ENCODE results near the gene COL26A1.

Gene COL26A1

DNA sequence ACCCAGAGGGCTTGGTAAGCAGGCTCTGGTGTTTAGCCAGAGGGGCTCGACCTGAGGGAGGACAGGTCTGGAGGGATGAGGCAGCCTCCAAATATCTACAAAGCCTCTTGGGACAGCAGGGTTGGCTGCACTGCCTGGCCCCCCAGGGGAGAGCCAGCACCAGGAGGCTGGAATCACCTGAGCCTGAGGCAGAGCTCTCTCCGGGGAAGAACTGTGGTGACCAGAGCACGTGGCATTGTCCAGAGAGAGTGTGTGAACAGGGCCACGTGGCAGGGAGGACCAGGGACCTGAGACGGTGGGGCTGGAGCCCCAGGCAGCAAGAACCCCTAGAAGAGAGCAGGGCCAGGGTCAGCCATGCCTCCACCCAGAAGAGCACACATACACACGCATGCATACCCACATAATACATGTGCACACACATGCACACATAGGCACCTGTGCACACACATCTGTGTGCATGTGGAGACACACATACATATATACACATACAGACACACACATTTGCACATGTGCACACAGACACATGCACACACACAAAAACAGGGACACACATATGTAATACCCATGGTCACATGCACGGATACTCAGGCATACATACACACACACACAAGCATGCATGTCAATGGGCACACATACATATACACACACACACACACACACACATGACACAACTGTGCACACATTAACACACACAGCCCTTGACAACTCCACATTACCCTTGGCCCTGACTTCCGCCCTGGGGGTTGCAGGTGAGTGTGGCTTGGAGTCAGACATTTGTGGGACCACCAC, 171.5 kb downstream of the COL26A1 start:
- no peak for DNase-seq (ENCODE audit: low read depth in 2 of 2)

DNA sequence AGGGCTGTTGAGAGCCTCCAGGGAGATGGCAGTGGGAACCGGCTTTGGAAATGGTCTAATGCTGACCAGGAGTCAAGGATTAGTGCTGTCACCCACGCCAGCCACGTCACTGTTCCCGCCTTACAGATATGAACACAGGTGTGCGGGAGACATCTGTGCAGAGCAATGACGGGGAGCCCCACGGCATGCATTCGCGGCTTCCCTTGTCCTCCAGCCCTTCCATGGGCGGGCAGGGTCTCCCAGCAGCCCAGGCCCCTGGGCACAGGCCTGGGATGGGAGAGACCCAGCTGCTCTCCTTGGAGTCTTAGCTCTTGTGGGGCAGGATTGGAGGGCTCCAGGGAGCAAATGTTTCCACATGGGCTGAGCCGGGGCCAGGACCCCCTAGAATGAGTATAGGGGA, 172.2 kb downstream of the COL26A1 start:
- no peak for DNase-seq (ENCODE audit: low read depth in 2 of 2)

DNA sequence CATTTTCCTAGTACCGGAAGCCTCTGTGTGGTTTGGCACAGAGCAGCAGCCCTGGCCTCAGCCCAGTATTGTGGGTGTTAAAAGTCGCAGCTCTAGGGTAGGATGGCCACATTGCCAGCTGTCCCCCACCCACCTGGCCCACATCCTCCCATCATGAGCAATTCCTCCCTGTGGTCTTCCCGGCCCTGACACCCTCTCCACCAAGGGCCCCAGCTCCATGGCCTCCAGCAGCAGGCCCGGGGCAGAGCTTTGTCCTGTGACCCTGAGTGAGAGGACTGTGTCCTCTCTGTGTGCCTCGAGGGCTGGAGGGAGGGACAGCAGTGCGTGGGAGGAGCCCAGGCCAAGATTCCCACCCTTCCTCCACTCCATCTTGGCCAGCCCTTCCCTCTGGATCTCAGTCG, 172.7 kb downstream of the COL26A1 start:
- no peak for DNase-seq (ENCODE audit: low read depth in 2 of 2)

DNA sequence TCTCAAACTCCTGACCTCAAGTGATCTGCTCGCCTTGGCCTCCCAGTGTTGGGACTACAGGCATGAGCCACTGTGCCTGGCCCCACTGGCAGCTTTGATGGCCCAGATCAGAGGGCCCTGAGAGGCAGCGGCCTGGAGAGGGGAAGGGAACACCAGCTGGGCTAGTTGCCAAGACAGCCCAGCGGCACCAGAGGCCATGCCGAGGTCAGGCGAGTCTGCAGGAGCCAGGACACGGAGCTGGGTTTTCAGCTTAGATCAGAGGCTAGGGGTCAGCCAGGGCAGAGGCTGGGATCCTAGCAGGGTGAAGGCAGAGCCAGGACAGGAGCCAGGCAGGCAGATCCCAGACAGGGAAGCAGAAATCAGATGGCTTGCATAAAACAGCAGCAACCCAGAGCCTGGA, 173.6 kb downstream of the COL26A1 start:
- no peak for DNase-seq (ENCODE audit: low read depth in 2 of 2)

DNA sequence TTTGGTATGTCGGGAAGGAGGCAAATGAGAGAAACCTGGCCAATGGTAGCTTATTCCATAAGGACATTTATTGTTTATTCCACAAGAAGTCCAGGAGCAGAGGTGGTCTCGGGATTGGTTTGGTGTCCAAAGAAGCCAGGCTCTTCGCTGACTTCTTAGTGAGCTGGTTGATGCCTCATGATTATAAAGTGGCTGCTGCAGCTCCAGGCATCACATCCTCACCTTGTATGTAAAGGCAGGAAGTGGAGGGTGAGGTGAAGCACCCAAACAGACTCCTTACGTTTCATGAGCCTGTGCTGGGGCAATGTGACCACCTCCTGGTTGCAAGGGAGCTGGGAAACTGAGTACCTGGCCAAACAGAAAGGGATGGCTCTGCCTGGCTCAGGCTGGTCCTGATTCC, 174.0 kb downstream of the COL26A1 start:
- no peak for DNase-seq (ENCODE audit: low read depth in 2 of 2)

DNA sequence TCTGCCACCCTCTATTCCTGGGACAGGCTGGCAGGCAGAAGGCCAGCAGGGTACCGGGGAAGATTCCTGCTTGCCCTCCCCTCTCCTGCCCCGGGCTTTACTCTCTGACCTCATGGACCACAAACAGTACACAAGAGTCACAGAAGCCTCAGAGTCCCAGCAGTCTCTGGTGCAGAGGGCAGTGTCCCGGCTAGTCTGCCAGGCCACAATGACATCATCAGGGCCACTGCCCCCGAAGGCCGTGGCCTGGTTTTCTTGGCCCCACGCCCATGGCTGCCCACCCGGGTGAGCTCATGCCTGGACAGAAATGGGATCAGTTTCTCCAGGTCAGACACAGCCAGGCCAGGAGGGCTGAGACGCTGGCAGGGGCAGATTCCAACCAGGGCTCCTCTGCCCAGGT, 174.5 kb downstream of the COL26A1 start:
- DNase-seq (ENCODE audit: low read depth in 2 of 2), result no peak

DNA sequence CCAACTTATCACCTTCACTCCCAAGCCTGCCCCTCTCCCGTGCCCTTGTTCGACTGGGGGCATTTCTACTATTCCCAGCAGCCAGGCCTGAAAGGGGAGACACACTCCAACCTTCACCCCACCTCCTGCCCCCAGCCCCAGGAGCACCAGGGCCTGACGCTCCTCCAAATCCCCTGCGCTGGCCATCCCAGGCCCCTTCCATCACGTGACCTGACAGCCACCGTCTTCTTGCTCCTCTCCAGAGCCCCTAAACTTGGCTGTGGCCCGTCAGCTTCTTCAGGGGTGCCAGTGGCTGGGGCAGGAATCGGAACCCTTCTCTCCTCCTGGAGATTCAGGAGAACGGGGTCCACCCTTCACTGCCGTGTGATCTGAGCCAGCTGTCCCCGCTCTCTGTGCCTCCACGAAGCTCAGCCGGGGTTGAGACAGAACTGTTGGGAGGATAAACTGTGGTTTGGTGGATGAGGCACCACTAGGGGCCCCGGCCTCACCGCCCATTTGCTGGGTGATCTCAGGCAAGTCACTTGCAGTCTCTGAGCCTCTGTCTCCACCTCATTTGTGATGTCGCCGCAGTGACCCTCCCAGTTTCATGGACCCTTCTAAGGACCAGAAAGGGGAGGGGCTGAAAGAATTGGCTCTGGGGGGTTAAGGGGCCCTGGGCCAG, 175.4 kb downstream of the COL26A1 start:
- DNase-seq (ENCODE audit: low read depth in 2 of 2), result no peak

DNA sequence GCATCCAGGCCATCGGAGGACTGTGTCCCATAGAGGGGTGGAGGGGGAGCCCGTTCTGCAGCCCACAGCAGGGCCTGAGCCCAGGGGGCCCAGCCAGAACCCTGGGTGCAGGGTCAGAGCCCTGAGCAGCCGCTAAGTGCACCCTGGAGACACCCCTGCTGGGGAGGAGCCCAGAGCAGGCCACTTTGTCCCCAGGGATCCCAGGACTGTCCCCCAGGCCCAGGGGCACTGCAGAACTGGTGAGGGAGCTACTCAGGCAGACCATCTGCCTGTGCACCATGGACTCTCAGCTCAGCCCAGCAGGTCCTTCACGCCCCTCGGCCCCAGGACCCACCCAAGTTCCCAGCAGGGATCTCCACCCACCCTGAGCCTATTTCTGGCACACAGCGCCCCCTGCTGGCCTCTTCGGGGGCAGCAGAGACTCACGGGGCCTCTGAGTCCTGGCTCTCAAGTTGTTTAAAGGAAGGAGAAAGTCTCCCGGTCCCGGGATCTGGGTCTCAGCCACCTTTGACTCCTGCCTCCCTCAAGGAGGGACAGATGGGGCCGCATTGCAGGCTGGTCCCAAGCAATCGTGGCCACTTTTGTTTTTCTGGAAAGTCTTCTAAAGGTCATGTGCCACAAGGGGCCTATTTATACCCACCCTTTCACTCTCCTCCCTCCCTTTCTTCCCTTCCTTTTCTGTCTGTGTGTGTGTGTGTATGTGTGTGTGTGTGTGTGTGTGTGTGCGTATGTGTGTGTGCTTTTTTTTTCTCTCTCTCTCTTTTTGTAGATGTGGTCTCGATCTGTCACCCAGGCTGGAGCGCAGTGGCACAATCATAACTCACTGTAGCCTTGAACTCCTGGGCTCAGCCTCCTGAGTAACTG, 176.2 kb downstream of the COL26A1 start:
- DNase-seq (ENCODE audit: low read depth in 2 of 2), result no peak

DNA sequence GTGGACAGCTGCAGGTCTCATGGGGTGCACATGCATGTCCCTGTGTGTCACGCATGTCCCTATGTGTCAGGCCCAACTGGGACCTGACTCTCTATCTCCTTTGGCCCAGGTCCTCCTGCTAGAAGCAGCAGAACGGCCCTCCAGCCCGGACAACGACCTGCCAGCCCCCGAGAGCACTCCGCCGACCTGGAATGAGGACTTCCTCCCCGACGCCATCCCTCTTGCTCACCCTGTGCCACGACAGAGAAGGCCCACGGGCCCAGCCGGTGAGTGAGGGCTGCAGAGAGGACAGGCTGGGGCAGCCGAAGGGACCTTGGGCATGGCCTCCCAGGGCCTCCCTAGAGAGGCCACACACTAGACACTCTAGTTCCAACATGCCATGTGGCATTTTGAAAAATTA, 177.1 kb downstream of the COL26A1 start:
- no peak for DNase-seq (ENCODE audit: low read depth in 2 of 2)

DNA sequence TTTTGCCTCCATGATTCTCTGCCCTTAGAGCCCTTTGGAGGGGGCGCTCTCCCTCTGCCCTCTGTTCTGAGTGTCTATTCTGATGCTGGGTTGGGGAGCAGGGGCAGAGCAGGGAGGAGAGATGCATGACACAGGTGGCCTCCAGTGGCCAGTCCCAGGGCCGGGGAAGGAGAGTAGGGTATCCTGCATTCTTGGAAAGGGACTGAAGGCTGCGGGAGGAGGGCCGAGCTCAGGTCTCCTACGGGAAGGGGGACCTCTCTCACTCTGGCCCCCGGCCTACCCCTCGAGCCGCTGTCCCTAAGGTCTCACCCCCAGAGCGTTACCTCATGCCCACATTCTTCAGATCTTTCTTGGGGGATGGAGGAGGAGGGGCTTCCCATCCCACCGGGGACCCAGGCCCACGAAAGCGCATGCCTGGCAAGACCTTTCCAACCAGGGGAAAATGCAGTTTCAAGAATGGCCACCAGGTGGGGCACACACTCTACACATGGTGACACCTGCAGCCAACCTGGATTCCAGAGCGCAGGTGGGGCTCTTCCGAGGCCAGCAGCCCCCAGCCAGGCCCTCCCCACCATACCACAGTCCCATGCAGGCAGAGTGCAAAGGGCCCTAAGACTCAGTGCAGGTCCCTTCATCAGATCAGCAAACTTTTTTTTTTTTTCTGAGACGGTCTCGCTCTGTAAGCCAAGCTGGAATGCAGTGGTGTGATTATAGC, 180.0 kb downstream of the COL26A1 start:
- DNase-seq (ENCODE audit: low read depth in 2 of 2), result no peak

DNA sequence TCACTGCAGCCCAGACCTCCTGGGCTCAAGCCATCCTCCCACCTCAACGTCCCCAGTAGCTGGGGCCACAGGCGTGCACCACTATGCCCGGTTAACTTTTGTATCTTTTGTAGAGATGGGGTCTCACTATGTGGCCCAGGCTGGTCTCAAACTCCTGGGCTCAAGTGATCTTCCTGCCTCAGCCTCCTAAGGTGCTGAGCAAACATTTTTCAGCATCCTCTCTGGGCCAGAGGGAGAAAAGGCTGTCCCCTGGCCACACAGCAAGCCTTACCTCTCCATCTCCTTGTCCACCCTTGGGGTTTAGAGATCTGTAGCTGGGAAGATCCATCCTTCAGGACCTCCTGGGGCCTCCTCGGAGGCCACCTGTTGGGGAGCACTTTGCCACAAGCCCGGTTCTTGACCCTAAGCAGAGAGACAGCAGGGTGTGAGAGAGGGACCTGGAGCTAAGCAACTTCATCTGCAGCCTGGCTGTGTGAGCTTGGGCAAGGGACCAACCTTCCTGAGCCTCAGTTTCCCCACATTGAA, 180.6 kb downstream of the COL26A1 start:
- no peak for DNase-seq (ENCODE audit: low read depth in 2 of 2)

DNA sequence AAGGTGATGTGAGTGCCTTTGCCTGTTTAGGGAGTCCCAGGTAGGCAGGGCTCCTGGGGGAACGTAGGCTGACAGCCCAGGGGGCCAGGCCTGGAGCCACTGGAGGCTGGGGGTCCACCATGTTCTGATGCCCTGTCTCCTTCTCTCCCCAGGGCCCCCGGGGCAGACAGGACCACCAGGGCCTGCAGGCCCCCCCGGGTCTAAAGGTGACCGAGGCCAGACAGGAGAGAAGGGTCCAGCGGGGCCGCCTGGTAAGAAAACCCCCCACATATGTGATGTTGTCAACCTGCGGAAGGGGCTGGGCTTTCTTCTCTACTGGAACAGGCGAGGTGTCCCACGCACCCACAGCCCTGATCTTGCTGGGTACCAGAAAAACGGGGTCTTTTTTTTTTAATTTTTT, 181.2 kb downstream of the COL26A1 start:
- DNase-seq (ENCODE audit: low read depth in 2 of 2), result no peak

DNA sequence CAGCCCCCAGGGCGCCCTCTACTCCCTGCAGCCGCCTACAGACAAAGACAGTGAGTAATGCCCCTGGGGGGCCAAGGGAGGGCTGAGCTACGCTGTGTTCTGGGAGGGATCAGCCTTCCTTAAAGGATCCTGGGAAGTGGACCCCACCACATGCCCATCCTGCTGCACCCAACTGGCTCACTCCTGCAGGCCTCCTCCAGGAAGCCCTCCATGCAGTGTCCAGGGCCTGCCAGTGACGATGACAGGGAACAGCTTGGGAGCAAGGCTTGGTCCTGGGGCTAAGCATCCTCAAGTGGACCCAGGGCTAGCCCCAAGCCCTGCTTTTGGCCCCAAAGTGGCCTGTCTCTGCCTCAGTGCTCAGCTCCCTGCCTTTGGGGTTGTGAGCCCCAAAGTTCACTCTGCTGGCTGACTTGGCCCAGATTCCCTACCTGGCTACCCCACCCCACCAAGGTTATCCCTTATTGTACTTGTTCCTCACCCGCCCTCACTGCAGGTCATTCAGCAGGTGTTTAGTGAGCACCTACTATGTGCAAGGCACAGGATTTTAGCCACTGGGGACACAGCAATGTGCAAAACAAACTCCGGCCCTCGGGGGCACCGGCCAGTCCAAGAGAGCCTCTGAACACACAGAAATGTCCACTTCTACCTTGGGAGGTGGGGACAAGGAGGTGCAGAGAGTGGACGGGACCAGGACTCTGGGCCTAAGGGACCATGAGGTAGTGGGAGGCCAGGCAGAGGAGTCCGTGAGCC, 182.9 kb downstream of the COL26A1 start:
- DNase-seq (ENCODE audit: low read depth in 2 of 2), result no peak

DNA sequence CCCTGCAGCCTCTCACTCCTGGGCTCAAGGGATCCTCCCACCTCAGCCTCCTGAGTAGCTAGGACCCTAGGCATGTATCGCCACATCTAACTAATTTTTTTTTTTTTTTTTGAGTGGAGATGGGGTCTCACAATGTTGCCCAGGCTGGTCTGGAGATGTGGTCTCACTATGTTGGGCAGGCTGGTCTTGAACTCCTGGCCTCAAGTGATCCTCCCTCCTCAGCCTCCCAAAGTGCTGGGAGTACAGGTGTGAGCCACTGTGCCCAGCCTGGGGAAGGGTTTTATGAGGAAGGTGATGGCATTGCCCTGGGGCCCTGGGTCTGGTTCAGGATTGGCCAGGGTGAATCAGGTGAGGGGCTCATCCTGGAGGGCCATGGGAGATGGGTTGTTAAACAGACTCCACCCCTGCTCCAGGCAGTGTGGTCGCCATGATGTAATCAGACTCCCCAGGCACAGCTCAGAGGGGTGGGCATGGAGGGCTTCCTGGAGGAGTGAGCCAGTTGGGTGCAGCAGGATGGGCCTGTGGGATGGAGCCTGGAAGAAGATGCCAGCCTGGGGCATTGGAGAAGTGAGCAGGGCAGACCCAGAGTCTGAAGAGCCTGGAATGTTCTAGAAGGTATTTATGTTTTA, 183.7 kb downstream of the COL26A1 start:
- no peak for DNase-seq (ENCODE audit: low read depth in 2 of 2)

DNA sequence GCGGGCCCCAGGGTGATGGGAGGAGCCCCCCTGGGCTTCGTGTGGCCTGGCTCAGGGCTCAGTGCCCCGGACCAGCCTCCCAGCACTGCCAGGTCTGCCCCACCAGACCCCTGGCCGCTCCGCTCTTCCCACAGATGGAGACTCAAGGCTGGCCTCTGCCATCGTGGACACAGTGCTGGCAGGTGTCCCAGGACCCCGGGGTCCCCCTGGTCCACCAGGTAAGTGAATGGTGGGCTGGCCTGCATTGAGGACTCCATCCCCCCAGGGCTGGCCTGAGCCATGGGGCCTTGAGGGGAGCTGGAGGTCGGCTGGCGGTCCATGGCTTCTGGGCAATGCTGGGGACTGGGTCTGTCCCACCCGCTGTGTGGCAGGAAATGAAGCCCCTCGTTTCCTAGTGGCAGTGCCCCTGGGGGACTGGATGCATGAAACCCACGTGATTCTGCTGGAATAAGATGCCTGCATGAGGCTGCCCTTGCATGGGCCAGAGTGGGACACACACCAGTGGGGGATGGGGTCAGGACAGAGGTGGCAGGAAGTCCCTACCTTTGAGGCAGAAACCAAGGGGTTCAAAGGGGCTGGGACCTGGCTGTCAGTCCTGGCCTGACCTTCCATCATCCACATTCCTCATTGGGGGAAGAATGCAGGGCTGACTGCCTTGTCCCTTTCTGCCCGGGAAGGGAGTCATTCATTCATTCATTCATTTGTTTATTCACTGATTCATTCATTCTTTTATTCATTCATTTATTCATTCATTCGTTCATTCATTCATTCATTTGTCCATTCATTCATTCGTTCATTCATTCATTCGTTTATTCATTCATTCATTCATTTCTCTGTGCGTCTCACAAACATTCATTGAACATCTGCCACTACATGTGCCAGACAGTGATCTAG, 184.6 kb downstream of the COL26A1 start:
- no peak for DNase-seq (ENCODE audit: low read depth in 2 of 2)

DNA sequence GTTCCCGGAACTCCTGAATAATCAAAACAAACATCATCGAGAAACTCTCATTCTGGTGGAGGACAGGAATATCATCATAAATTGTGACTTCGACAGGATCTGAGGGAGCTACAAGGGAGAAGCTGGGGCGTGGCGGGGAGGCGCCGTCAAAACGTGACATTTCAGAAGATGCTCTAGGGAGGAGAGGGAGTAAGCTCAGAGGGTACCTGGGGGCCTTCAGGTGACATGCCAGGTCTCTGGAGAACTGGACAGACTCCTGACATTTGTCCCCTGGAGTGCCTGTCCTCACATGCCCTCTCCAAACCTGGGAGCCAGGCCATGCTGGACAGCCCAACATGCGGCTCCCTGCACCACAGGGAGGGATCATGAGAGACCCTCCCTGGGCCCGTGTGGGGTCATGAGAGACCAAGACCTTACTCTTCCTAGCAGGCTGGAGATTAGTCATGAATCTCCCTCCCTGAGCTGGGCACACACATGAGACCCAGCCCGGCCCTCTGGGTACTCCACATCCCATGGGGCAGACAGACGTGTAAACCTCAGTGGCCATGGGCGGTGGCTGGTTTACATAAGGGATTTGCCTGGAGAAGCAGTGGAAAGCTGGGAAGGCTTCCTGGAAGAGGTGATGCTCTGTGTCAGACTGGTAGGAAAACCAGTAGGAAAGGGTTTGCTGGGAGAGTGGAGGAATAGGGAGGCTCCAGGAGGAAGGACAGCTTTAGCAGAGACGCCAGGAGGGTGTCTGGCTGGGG, 185.4 kb downstream of the COL26A1 start:
- DNase-seq (ENCODE audit: low read depth in 2 of 2), result no peak

DNA sequence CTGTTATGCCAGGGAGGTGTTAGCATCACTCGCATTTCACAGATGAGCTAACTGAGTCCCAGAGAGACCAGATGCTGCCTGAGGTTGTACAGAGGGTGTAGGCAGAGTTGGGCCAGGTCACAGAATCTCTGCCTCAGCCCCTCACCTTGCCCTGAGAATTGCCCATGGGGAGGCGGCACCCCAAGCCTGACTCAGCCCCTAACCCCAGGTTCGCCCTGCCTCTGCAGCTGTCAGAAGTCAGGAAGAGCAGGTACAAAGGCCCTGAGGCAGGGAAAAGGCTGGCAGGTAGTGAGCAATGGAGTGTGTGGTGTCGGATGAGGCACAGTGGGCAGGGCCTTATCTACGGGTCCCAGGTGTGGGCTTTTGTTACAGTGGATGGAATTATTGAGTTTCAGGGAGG, 187.1 kb downstream of the COL26A1 start:
- DNase-seq (ENCODE audit: low read depth in 2 of 2), result no peak

DNA sequence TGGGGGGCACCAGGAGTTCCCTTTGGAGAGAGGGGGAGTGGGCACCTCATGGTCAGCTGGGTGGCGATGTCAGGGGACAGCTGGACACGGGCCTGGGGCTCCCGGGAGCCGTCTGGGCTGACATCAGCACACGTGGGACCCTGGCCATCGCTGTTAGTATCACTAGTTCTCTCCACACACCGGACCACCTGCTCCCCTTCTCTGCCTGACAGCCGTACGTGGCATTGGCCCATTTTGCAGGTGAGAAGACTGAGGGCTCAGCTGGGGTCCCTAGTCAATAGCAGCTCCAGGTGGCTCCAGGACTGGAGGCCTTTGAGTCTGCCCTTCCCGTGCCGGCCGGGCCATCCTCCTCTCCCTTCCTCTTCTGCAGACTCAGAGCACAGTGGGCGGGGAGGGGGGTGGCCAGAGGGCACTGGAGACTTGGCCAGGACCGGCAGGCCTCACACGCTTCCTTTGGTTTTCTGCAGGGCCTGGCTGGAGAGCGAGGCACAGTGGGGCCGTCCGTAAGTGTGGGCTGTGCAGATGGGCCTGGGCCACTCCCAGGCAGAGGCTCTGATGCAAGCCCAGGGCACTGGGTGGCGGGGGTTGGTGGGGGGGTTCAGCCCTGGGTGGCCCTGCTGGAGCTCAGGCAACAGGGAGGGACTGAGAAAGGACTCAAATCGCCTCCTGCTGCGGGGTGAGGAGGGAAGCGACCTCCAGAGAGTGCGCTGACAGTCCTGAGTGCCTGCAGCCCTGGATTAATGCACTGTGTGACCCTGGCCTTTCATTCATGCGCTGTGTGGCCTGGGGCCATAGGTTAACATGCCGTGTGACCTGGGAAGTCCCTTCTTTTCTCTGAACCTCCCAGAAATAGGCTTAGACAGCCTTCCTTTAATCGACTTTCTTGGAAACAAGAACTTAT, 188.2 kb downstream of the COL26A1 start:
- DNase-seq (ENCODE audit: low read depth in 2 of 2), result no peak
